Jurkat, Clone E6-1 (cell line): Measurements from ENCODE around the gene NLRP5. TPM values are rescaled to one million over a fixed set of nuclear protein-coding genes. Genes with fewer than 3 reads are reported as not detected.
"Not testable (repeated sequence)": the region's sequence is repeated elsewhere in the genome, so short reads cannot be mapped to it uniquely, and the experiment has no call there.

Experiments used
- DNase-seq: peaks from one replicate; pipeline ENCODE4 v3.0.0-alpha.2; 2011; ENCODE audit warnings: low read depth, low spot score
- H3K4me3 ChIP-seq: 2 replicates; pipeline ENCODE4 v1.5.1; 2011; ENCODE audit warnings: mild to moderate bottlenecking, low read length, control low read depth, moderate library complexity
- polyA plus RNA-seq: library from polyadenylated mRNA; unstranded; fragments of >200 nt; gene quantifications from one replicate; pipeline ENCODE4 v1.2.1, GENCODE V29; 2012; ENCODE audit warnings: missing spikeins; ENCODE audit not compliant: insufficient read length, insufficient read depth

NLRP5 gene
- polyA plus RNA-seq: not detected

DNA sequence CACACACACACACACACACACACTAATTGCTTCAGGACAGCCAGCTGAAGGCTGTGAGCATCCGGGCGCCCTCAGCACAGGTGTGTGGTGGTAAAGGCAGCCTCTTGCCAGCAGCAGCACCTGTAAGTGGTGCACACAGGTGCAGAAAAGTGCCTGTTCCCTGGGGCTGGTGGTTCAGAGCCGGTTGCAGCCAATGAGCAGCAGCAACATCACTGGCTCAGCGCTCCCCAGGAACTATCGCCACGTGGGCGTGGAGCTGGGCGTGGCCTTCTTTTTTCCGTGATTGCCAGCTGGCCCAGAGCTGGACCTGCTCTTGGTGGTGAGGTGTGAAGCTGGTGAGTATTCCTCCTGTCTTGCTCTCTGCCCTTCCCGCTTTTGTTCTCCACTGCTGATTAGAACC, at the start of gene NLRP5:
TSS of gene NLRP5 (plus strand) at position 289 of the 400 bp plus-strand sequence.
- DNase-seq: no peak

DNA sequence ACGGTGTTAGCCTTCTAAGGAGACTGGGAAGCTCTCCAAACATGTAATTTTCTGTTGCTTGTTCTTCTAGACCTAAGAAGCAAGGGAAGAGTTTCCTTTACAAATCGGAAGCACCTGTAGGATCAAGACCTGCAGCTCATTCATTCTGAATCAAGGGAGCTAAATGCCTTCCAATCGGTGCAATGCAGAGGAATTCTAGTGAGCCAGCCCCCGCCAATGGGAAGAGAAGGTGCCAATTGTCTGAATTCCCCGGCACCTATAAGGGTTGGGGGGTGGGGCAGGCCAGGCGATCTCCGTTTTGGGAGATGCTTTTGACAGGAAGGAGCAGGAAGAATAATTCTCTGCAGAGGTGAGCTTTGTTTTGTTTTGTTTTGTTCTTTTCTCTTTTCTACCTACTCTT, 47.4 kb upstream of the NLRP5 start:
- H3K4me3 ChIP-seq: no peak overlapping the region
- DNase-seq: no peak

More for the DNA sequence above, at the start of gene NLRP5:
- no peak within 1 kb of the TSS for H3K4me3 ChIP-seq

DNA sequence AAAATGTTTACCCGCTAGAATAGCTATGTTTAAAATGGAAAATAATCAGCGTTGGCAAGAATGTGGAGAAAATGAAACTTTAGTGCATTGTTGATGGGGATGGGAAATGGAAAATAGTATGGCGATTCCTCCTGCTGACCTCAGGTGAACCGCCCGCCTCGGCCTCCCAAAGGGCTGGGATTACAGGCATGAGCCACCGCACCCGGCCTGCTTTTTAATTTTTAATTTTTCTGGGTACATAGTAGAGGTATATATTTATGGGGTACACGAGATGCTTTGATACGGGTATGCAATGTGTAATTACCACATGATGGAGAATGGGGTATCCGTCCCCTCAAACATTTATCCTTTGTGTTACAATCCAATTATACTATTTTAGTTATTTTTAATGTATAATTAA, 46.3 kb upstream of the NLRP5 start:
- DNase-seq: no peak
- no peak overlapping the region for H3K4me3 ChIP-seq

- no peak for DNase-seq
- no peak within 1 kb of the TSS for H3K4me3 ChIP-seq
Measured at GRCh38 chr19:55947532-55947931, 39.0 kb upstream of the NLRP5 start, which contains the start of gene NLRP8. Gene NLRP8, plus strand, starts transcription at chr19:55947832.

DNA sequence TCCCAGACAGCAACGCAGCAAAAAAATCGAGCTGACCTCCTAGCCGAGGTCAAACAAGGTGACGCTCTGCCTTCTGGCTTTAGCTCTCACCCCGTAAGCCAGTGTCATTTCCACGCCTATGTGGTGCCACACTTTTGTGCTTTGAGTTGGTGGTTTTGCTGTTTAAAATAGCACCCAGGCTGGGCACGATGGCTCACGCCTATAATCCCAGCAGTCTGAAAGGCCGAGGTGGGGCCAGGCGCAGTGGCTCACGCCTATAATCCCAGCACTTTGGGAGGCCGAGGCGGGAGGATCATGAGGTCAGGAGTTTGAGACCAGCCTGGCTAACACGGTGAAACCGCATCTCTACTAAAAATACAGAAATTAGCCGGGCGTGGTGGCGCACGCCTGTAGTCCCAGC, 36.0 kb upstream of the NLRP5 start:
- DNase-seq, H3K4me3 ChIP-seq: not testable (repeated sequence)

DNA sequence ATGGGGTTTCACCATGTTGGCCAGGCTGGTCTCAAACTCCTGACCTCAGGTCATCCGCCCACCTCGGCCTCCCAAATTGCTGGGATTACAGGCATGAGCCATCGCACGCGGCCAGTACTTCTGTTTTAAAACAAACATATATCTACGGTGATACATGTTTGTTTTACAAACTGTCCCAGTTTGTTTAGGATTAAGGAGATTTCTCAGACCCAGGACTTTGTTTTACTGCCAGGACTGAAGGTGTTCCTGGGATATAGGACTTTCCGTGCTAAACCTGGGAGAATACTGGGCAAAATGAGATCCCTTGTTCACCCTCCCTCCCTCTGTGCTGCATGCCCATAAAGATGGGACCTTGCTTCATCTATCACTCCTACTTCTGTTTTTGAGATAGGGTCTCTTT, 30.1 kb upstream of the NLRP5 start:
- no peak overlapping the region for H3K4me3 ChIP-seq
- no peak for DNase-seq

GRCh38 chr19:55958356-55958755, 28.2 kb upstream of the NLRP5 start:
- H3K4me3 ChIP-seq: no peak overlapping the region
- DNase-seq: no peak

- H3K4me3 ChIP-seq: no peak overlapping the region
- DNase-seq: no peak
Measured at GRCh38 chr19:55959996-55960675, 26.4 kb upstream of the NLRP5 start.

DNA sequence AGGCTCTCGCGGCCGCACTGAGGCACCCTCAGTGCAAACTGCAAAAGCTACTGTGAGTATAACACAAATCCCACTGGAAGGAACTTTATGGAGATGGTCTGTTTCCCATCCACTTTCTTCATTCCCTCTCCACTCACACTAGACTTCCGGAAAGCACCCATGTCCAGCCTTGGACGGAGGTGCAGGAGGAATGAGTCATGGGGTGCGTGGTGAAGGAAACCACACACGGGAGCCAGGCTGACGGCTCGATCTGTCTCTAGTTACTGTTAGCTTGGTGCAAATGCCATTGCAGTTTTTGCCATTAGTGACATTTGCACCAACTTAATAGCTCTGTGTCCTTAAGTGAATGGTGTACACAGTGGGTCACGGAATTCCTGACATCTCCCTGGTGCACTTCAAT, 24.4 kb upstream of the NLRP5 start:
- H3K4me3 ChIP-seq: no peak overlapping the region
- no peak for DNase-seq

GRCh38 chr19:55973982-55974381, 12.6 kb upstream of the NLRP5 start:
- H3K4me3 ChIP-seq: no peak overlapping the region

DNA sequence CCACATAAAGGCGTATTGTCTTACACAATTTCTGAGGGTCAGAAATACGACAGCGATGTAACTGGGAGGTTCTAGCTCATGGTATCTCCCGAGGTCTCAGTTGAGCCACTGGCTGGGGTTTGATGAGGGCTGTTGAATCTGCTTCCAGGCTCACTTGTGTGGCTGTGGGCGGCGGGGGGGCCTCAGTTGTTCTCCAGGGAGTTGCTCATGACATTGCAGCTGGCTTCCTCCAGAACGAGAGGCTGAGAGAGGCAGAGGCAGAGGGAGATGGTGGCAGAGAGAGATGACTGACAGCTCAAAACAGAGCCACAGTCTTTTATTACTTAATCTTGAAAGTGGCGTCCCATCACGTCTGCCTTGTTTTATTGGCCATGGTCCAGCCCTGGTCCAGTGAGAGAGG, 6.2 kb upstream of the NLRP5 start:
- no peak for DNase-seq

More at GRCh38 chr19:55973982-55974381, 12.6 kb upstream of the NLRP5 start:
- DNase-seq: no peak

GRCh38 chr19:55985254-55985653, 1.3 kb upstream of the NLRP5 start:
- H3K4me3 ChIP-seq: no peak overlapping the region
- no peak for DNase-seq

More for the DNA sequence above, 6.2 kb upstream of the NLRP5 start:
- H3K4me3 ChIP-seq: no peak overlapping the region

GRCh38 chr19:55990831-55991230, 4.3 kb downstream of the NLRP5 start:
- DNase-seq: no peak
- no peak overlapping the region for H3K4me3 ChIP-seq

DNA sequence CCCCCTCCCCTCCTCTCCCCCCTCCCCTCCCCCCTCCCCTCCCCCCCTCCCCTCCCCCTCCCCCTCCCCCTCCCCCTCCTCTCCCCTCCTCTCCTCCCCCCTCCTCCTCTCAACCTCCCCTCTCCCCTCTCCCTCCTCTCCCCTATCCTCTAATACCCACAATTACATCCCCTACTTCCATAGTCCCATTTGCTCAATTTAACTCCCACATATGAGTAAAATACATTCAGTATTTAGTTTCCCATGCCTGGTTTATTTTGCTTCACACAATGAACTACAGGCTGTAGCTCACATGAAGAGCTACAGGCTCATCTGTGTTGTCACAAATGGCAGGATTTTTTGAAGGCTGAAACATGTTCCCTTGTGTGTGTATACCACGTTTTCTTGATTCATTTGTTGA, 6.9 kb downstream of the NLRP5 start:
- H3K4me3 ChIP-seq: no peak overlapping the region
- no peak for DNase-seq

DNA sequence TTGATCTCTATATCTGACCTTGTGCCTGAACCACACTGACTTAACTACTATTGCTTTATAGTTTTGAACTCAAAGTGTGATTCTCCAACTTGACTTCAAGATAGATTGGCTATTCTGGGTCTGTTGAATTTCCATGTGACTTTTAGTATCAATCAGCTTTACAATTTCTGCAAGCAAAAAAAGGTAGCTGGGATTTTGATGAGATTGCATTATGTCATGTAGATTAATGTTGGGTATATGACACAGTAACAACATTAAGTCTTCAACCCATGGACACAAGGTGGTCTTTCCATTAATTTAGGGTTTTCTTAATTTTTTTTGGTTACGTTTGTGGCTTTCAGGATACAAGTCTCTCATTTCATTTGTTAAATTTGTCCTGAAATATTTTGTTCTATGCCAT, 28.2 kb downstream of the NLRP5 start:
- H3K4me3 ChIP-seq: no peak overlapping the region
- no peak for DNase-seq

DNA sequence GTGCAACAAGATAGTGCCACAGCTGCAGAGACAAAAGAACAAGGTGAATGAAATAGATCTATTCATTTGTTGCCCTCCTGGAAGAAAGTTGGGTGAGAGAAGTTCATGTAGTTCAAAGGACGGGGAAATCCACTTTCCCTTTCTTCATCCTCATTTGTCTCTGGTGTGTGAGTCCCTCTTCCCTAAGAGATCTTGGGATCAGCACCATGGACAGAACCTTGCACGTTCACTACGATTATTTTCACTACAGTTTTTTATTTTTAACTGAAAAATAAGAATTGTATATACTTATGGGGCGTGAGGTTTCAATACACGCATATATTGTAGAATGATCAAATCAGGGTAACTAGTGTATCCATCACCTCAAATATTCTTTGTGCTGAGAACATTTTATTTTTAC, 29.2 kb downstream of the NLRP5 start:
- H3K4me3 ChIP-seq: no peak overlapping the region
- DNase-seq: peak; percentile 22

- not testable (repeated sequence) for DNase-seq, H3K4me3 ChIP-seq
Measured at GRCh38 chr19:56019325-56019724, 32.8 kb downstream of the NLRP5 start.

GRCh38 chr19:56020355-56020975, 33.9 kb downstream of the NLRP5 start:
- not testable (repeated sequence) for H3K4me3 ChIP-seq, DNase-seq

GRCh38 chr19:56026769-56027168, 40.2 kb downstream of the NLRP5 start:
- H3K4me3 ChIP-seq: no peak overlapping the region
- DNase-seq: no peak

DNA sequence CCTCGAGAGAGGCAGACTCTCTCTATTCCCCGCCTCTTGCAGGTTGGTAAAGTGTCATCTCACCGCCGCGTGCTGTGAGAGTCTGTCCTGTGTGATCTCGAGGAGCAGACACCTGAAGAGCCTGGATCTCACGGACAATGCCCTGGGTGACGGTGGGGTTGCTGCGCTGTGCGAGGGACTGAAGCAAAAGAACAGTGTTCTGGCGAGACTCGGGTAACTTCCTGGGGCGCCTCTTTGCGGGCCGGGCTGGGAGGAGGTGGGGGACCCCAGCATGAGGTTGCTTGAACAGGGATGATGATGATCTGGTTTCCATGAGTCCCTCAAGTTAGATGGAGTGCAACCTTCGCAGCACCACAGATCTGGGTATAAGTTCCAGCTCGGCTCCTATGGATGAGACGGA, 67.0 kb downstream of the NLRP5 start:
- no peak for DNase-seq
- H3K4me3 ChIP-seq: no peak overlapping the region
